Cardiac muscle cell (in vitro differentiated cells and primary cell): ENCODE results near the gene CNTNAP2. TPM values are rescaled to one million over a fixed set of nuclear protein-coding genes. Genes with fewer than 3 reads are reported as not detected.

Experiments
- DNase-seq, 2 donors: peaks; one replicate each; pipeline versions ENCODE4 v3.0.0 to v3.0.0-alpha.2; 2010 to 2017; ENCODE audit warnings: low read depth in 1 of 2, low spot score in 1 of 2
- H3K27ac ChIP-seq: fragments of 200-600 bp; sonication (generic); 2 replicates; pipeline ENCODE4 v1.5.1; 2016
- H3K27me3 ChIP-seq: fragments of 200-600 bp; sonication (generic); 2 replicates; pipeline ENCODE4 v1.6.0; 2016; ENCODE audit warnings: control low read depth
- H3K36me3 ChIP-seq: fragments of 200-600 bp; sonication (generic); 2 replicates; pipeline ENCODE4 v1.5.1; 2016; ENCODE audit warnings: control low read depth
- H3K4me1 ChIP-seq: fragments of 200-600 bp; sonication (generic); 2 replicates; pipeline ENCODE4 v1.8.1; 2017; ENCODE audit warnings: low read depth, mild to moderate bottlenecking, mixed run types
- H3K4me3 ChIP-seq: fragments of 200-600 bp; sonication (generic); 2 replicates; pipeline ENCODE4 v1.5.1; 2016; ENCODE audit warnings: mild to moderate bottlenecking
- H3K9me3 ChIP-seq: fragments of 200-600 bp; sonication (generic); 2 replicates; pipeline ENCODE4 v1.5.1; 2017; ENCODE audit warnings: low read depth, mild to moderate bottlenecking, control low read depth
- polyA plus RNA-seq: library from polyadenylated mRNA; unstranded; fragments of >200 nt; fragmentation: Nextera tagmentation; extraction: Ambion mirVana; gene quantifications from 2 replicates; pipeline ENCODE4 v1.2.1, GENCODE V29; 2016
- total RNA-seq: library from RNA; depleted of rRNA; stranded (reverse); fragments of >200 nt; gene quantifications from 2 replicates; pipeline ENCODE4 v1.2.3, GENCODE V29; 2016
- TF ChIP-seq, protein P1 (sequence below): IDR thresholded peaks from 2 replicates; pipeline ENCODE4 v1.5.1; 2012; ENCODE audit warnings: low read depth, mild to moderate bottlenecking, low read length

The CNTNAP2 gene
- total and polyA plus RNA-seq, 2 experiments from 2014 or later: 4.8 to 5.1 TPM

DNA sequence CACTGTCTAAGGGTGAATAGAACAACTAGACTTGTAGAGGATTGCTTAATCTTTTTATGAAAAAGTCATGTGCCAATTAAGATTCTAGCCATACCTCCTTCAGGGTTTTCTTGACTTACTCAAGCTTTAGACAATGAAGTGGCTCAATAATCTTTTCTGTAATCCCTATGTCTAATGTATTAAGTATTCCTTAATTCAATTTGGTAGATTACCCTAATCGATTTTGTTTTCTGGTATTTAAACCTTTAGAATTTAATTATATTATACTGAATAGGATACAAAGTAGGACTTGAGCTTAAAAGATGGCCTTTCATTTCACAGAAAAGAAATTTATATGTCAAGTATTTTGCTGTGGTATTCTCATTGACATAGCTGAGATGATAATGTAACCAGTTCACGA lies 1876.1 kb downstream of the CNTNAP2 start:
- Histone ChIP-seq H3K4me3 (no peak overlapping the region), H3K36me3 (no peaks in the 10 kb centered on the region), H3K9me3 (no peaks in the 10 kb centered on the region), H3K27me3 (no peaks in the 10 kb centered on the region), H3K27ac (no peak overlapping the region), H3K4me1 (no peaks in the 10 kb centered on the region)
- no peak for DNase-seq
- TF ChIP-seq, protein P1, sequence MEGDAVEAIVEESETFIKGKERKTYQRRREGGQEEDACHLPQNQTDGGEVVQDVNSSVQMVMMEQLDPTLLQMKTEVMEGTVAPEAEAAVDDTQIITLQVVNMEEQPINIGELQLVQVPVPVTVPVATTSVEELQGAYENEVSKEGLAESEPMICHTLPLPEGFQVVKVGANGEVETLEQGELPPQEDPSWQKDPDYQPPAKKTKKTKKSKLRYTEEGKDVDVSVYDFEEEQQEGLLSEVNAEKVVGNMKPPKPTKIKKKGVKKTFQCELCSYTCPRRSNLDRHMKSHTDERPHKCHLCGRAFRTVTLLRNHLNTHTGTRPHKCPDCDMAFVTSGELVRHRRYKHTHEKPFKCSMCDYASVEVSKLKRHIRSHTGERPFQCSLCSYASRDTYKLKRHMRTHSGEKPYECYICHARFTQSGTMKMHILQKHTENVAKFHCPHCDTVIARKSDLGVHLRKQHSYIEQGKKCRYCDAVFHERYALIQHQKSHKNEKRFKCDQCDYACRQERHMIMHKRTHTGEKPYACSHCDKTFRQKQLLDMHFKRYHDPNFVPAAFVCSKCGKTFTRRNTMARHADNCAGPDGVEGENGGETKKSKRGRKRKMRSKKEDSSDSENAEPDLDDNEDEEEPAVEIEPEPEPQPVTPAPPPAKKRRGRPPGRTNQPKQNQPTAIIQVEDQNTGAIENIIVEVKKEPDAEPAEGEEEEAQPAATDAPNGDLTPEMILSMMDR: no peak

DNA sequence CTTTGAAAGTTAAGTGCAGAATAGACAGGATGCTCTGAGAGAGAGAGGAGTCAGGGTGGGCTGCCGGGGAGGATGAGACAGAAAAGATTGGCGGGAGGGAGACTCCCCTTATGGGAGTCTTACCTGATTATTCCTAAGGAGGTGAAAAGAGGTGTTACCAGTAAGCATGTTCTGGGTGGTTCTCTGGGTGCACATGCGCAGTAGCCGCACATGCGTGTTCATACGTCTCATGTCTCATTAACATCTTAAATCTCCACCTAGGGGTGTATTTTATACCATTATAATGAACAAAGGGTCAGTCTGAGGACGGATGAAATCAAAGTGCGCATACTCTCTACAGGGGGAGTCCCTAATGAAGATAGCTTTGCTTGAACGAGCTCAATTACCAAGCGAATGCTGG lies 1881.0 kb downstream of the CNTNAP2 start:
- DNase-seq: no peak
- no peaks in the 10 kb centered on the region for H3K4me1 ChIP-seq
- H3K36me3 ChIP-seq: no peaks in the 10 kb centered on the region
- H3K27ac ChIP-seq: no peak overlapping the region
- H3K4me3 ChIP-seq: no peak overlapping the region
- no peaks in the 10 kb centered on the region for H3K27me3 ChIP-seq
- H3K9me3 ChIP-seq: no peaks in the 10 kb centered on the region
- TF ChIP-seq, protein P1: no peak

DNA sequence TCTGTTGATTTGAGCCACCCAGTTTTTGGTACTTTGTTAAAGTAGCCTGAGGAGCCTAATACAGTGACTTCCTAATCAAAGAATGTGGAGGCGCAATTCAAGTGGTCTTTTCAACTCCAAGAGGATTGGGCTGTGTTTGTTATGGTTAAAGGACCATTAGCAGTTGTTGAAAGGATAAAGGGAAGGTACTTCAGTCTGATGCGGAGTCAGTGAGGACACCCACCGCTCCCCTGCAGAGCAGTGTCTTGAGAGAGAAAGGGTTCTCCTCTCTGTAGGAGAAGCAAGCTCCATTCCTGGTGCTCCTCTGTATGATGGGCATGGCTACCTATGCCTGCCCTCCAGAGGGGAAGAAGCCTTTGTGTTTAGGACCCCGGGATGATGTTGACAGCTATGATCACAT lies 1883.4 kb downstream of the CNTNAP2 start:
- H3K27ac ChIP-seq: no peak overlapping the region
- no peaks in the 10 kb centered on the region for H3K9me3 ChIP-seq
- no peak overlapping the region for H3K4me3 ChIP-seq
- no peaks in the 10 kb centered on the region for H3K27me3 ChIP-seq
- no peak for DNase-seq
- H3K4me1 ChIP-seq: no peaks in the 10 kb centered on the region
- no peaks in the 10 kb centered on the region for H3K36me3 ChIP-seq
- TF ChIP-seq, protein P1: no peak

DNA sequence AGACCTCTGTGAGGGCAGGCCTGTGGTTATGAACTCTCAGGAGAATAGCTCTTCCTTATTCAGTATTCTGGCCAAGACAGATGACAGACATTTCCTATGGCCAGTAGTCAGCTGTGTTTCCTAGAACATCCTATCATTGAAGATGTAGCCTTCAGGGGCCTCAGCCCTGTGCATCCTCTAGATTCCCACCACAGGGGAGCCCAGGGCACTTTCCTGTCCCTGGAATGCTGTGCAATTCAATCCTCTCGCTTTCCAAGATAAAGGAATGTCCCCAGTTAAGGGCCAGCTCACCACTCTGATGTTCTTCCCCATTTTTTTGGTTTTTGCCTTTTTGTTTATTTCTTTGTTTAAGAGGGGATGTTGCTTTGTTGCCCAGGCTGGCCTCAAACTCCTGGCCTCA lies 1895.2 kb downstream of the CNTNAP2 start:
- H3K9me3 ChIP-seq: no peaks in the 10 kb centered on the region
- no peak overlapping the region for H3K27ac ChIP-seq
- no peaks in the 10 kb centered on the region for H3K4me1 ChIP-seq
- TF ChIP-seq, protein P1: no peak
- no peaks in the 10 kb centered on the region for H3K36me3 ChIP-seq
- H3K27me3 ChIP-seq: no peaks in the 10 kb centered on the region
- DNase-seq: no peak
- no peak overlapping the region for H3K4me3 ChIP-seq

DNA sequence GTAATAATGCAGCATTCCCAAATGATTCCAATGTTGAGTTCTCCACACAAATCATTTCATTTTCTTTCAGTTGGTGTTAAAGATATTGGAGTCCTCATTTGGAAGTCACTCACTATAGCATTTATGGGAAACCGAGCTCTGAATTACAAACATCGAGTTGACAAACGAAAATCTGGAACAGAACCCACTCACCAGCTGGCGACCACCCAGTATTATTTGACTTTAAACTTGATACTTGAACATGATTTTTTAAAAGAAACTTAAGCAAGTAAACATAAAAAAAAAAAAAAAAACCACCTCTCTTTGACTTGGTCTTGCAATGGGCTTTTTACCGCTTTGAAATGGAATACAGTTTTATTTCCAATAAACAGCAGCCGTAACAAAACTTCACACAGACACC lies 1897.4 kb downstream of the CNTNAP2 start:
- TF ChIP-seq, protein P1: no peak
- H3K36me3 ChIP-seq: no peaks in the 10 kb centered on the region
- H3K27me3 ChIP-seq: no peaks in the 10 kb centered on the region
- no peaks in the 10 kb centered on the region for H3K9me3 ChIP-seq
- no peak overlapping the region for H3K4me3 ChIP-seq
- DNase-seq: no peak
- no peak overlapping the region for H3K27ac ChIP-seq
- no peaks in the 10 kb centered on the region for H3K4me1 ChIP-seq

DNA sequence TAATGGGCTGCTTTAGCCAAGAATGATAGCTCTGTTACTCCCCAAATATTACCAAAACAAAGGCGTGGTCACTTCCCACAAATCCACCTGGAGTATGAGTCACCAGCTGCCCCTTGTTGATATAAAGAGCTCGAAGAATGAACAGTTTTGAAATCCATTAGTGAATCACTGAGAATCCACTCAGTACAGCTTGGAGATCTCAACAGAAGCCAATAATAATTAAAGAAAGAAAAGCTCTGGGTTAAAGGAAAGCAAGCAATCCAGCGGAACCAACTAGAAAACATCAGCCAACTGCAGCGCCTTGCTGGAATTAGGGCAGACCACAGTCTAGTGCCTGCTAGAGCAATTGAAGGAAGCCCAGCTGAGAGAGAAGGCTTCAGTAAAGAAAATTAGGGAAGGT lies 1897.9 kb downstream of the CNTNAP2 start:
- Histone ChIP-seq H3K4me3 (no peak overlapping the region), H3K27me3 (no peaks in the 10 kb centered on the region), H3K27ac (no peak overlapping the region), H3K9me3 (no peaks in the 10 kb centered on the region), H3K36me3 (no peaks in the 10 kb centered on the region), H3K4me1 (no peaks in the 10 kb centered on the region)
- DNase-seq: no peak
- TF ChIP-seq, protein P1: no peak
